H9 (cell line): ENCODE data around the gene FABP1. TPM values are rescaled to one million over a fixed set of nuclear protein-coding genes. Genes with fewer than 3 reads are reported as not detected.

Source experiments
- DNase-seq: peaks from one replicate; pipeline ENCODE4 v3.0.0-alpha.2; 2017
- H2AFZ ChIP-seq: one replicate; pipeline ENCODE4 v1.6.1; 2013; ENCODE audit warnings: mild to moderate bottlenecking, low read length, control low read depth, moderate library complexity
- H2AK5ac ChIP-seq: 2 replicates; pipeline ENCODE4 v1.6.1; 2013; ENCODE audit warnings: low read length, control low read depth, mixed read lengths; ENCODE audit not compliant: insufficient read length
- H2BK120ac ChIP-seq: one replicate; pipeline ENCODE4 v1.6.1; 2013; ENCODE audit warnings: low read depth, mild to moderate bottlenecking, low read length, control low read depth, inconsistent platforms; ENCODE audit not compliant: poor library complexity, severe bottlenecking
- H2BK12ac ChIP-seq: 2 replicates; pipeline ENCODE4 v1.6.1; 2013; ENCODE audit warnings: low read length, control low read depth, mixed read lengths, low read depth; ENCODE audit not compliant: insufficient read length
- H2BK15ac ChIP-seq: 2 replicates; pipeline ENCODE4 v1.6.1; 2013; ENCODE audit warnings: low read depth, low read length, control low read depth
- H2BK20ac ChIP-seq: one replicate; pipeline ENCODE4 v1.6.1; 2013; ENCODE audit warnings: low read depth, mild to moderate bottlenecking, low read length, control low read depth, inconsistent platforms; ENCODE audit not compliant: poor library complexity, severe bottlenecking
- H2BK5ac ChIP-seq: 2 replicates; pipeline ENCODE4 v1.6.1; 2013; ENCODE audit warnings: low read length, control low read depth, mixed read lengths; ENCODE audit not compliant: insufficient read length
- H3K14ac ChIP-seq: 2 replicates; pipeline ENCODE4 v1.6.1; 2013; ENCODE audit warnings: low read length, control low read depth; ENCODE audit not compliant: insufficient read depth
- H3K18ac ChIP-seq: 2 replicates; pipeline ENCODE4 v1.6.1; 2013; ENCODE audit warnings: low read depth, mild to moderate bottlenecking, mixed read lengths, low read length, control low read depth; ENCODE audit not compliant: insufficient read length
- H3K23ac ChIP-seq: 2 replicates; pipeline ENCODE4 v1.6.1; 2013; ENCODE audit warnings: low read length, control low read depth, mixed read lengths, low read depth; ENCODE audit not compliant: insufficient read length
- H3K23me2 ChIP-seq: 2 replicates; pipeline ENCODE4 v1.6.1; 2013; ENCODE audit warnings: low read depth, mild to moderate bottlenecking, mixed read lengths, low read length, control low read depth; ENCODE audit not compliant: insufficient read length, poor library complexity, severe bottlenecking
- H3K27ac ChIP-seq: 2 replicates; pipeline ENCODE4 v1.5.1; 2013; ENCODE audit warnings: low read length, control low read depth, mixed read lengths, low read depth; ENCODE audit not compliant: insufficient read length
- H3K27me3 ChIP-seq: 2 replicates; pipeline ENCODE4 v1.6.1; 2013; ENCODE audit warnings: low read length, control low read depth, inconsistent platforms; ENCODE audit not compliant: insufficient read depth
- H3K4ac ChIP-seq: 2 replicates; pipeline ENCODE4 v1.6.1; 2013; ENCODE audit warnings: low read depth, mild to moderate bottlenecking, control low read depth, inconsistent platforms, low read length, moderate library complexity
- H3K4me1 ChIP-seq: 2 replicates; pipeline ENCODE4 v1.6.1; 2013; ENCODE audit warnings: low read length, control low read depth, inconsistent platforms; ENCODE audit not compliant: insufficient read depth
- H3K4me2 ChIP-seq: 2 replicates; pipeline ENCODE4 v1.6.1; 2013; ENCODE audit warnings: low read length, control low read depth, mixed read lengths; ENCODE audit not compliant: insufficient read length, insufficient read depth
- H3K56ac ChIP-seq: 2 replicates; pipeline ENCODE4 v1.6.1; 2013; ENCODE audit warnings: low read depth, mild to moderate bottlenecking, mixed read lengths, low read length, control low read depth; ENCODE audit not compliant: insufficient read length
- H3K79me1 ChIP-seq: 2 replicates; pipeline ENCODE4 v1.6.1; 2013; ENCODE audit warnings: low read depth, mild to moderate bottlenecking, moderate library complexity, low read length, control low read depth, inconsistent platforms; ENCODE audit not compliant: insufficient read depth, poor library complexity, severe bottlenecking
- H3K79me2 ChIP-seq: 2 replicates; pipeline ENCODE4 v1.6.1; 2013; ENCODE audit warnings: low read length, control low read depth, inconsistent platforms; ENCODE audit not compliant: insufficient read depth
- H3K9ac ChIP-seq: 2 replicates; pipeline ENCODE4 v1.6.1; 2013; ENCODE audit warnings: low read length, control low read depth, mixed read lengths; ENCODE audit not compliant: insufficient read length; ENCODE audit errors: extremely low read depth
- H3K9me3 ChIP-seq: one replicate; pipeline ENCODE4 v1.6.1; 2013; ENCODE audit warnings: low read depth, low read length, inconsistent platforms; ENCODE audit not compliant: control insufficient read depth
- H3T11ph ChIP-seq: one replicate; pipeline ENCODE4 v1.6.1; 2013; ENCODE audit warnings: mild to moderate bottlenecking, low read length, control low read depth, inconsistent platforms
- H4K20me1 ChIP-seq: one replicate; pipeline ENCODE4 v1.6.1; 2013; ENCODE audit not compliant: control insufficient read depth, insufficient read length, insufficient read depth
- H4K5ac ChIP-seq: 2 replicates; pipeline ENCODE4 v1.6.1; 2013; ENCODE audit warnings: low read depth, mild to moderate bottlenecking, mixed read lengths, low read length, control low read depth; ENCODE audit not compliant: insufficient read length
- H4K8ac ChIP-seq: replicated peaks from 2 replicates; pipeline ENCODE4 v1.6.1; 2013; ENCODE audit warnings: low read length, control low read depth, mixed read lengths, low read depth; ENCODE audit not compliant: insufficient read length
- H4K91ac ChIP-seq: 2 replicates; pipeline ENCODE4 v1.6.1; 2013; ENCODE audit warnings: low read depth, mild to moderate bottlenecking, moderate library complexity, mixed read lengths, low read length, control low read depth; ENCODE audit not compliant: insufficient read length
- H3K27ac Mint-ChIP-seq, 3 experiments: 2 replicates in 2 of 3; 3 replicates in 1 of 3; pipeline ENCODE4 v1.8.0; 2020 to 2021; ENCODE audit warnings: mixed read lengths in 3 of 3, mild to moderate bottlenecking in 1 of 3, moderate library complexity in 1 of 3
- H3K27me3 Mint-ChIP-seq: 2 replicates; pipeline ENCODE4 v1.8.0; 2021; ENCODE audit warnings: low read depth, mild to moderate bottlenecking, moderate library complexity, mixed read lengths
- H3K36me3 Mint-ChIP-seq, 3 experiments: 2 replicates in 2 of 3; 3 replicates in 1 of 3; pipeline ENCODE4 v1.8.0; 2020 to 2021; ENCODE audit warnings: low read depth in 3 of 3, mixed read lengths in 3 of 3; ENCODE audit not compliant: insufficient read depth in 1 of 3
- H3K4me1 Mint-ChIP-seq, 2 experiments: 2 replicates each; pipeline ENCODE4 v1.8.0; 2020; ENCODE audit warnings: mixed read lengths in 2 of 2
- H3K4me3 Mint-ChIP-seq, 2 experiments: 2 replicates in 1 of 2; 3 replicates in 1 of 2; pipeline ENCODE4 v1.8.0; 2020 to 2021; ENCODE audit warnings: mild to moderate bottlenecking in 2 of 2, mixed read lengths in 2 of 2, moderate library complexity in 1 of 2
- H3K9me3 Mint-ChIP-seq, 2 experiments: 2 replicates in 1 of 2; 3 replicates in 1 of 2; pipeline ENCODE4 v1.8.0; 2020; ENCODE audit warnings: mild to moderate bottlenecking in 2 of 2, mixed read lengths in 2 of 2, moderate library complexity in 1 of 2
- CTCF ChIP-seq: fragments of 200-600 bp; sonication (generic); conservative IDR thresholded peaks from 3 replicates; pipeline ENCODE4 v1.8.0; 2021; ENCODE audit warnings: antibody characterized with exemption, mild to moderate bottlenecking
- WGBS: extraction: QIAGEN DNeasy Blood & Tissue Kit; methylation state at CpG from one replicate; pipeline ENCODE4 v1.1.7; 2013; ENCODE audit warnings: missing lambda C conversion rate, low lambda C conversion rate, mixed read lengths; ENCODE audit not compliant: insufficient read length; ENCODE audit errors: extremely low coverage; 5-methylcytosine and 5-hydroxymethylcytosine counted together
- total RNA-seq: library from RNA; stranded (reverse); gene quantifications from 2 replicates; pipeline ENCODE4 v1.2.1, GENCODE V29; 2021

FABP1 gene
- total RNA-seq, 1 experiment from 2014 or later, result not detected

- no peak overlapping the region for H4K5ac ChIP-seq
- peaks cover 9% of the 10 kb centered on the region for H3K4me1 ChIP-seq
- no peak overlapping the region for H4K8ac ChIP-seq
- H2AK5ac ChIP-seq, result no peak overlapping the region
- no peaks in the 10 kb centered on the region; the same call in 1 of the 2 replicates for H3K27me3 ChIP-seq
- no peak overlapping the region for H2BK120ac ChIP-seq
- no peaks in the 10 kb centered on the region for H3K79me2 ChIP-seq
- H3K56ac ChIP-seq, result no peak overlapping the region
- no peak overlapping the region for H4K91ac ChIP-seq
- H3K79me1 ChIP-seq, result no peaks in the 10 kb centered on the region
- no peak overlapping the region for H3K23ac ChIP-seq
- no peak overlapping the region for H3K18ac ChIP-seq
- H3K27ac Mint-ChIP-seq, result peak overlapping the region; percentile 32 to 74 (median 53); a peak in 5 of 7 replicates
- no peaks in the 10 kb centered on the region; a peak in 1 of 5 replicates for H3K9me3 Mint-ChIP-seq
- H3K27me3 Mint-ChIP-seq, result no peaks in the 10 kb centered on the region; the same call in none of the 2 replicates
- no peak overlapping the region for H3K27ac ChIP-seq
- no peaks in the 10 kb centered on the region for H3K36me3 Mint-ChIP-seq
- no peak for TF ChIP-seq CTCF
- H3K4me2 ChIP-seq, result no peak overlapping the region
- H3K4ac ChIP-seq, result no peak overlapping the region
- no peak overlapping the region for H2AFZ ChIP-seq
- H3K14ac ChIP-seq, result no peak overlapping the region
- no peak overlapping the region for H3K9ac ChIP-seq
- no peak overlapping the region for H2BK5ac ChIP-seq
- H2BK15ac ChIP-seq, result no peak overlapping the region
- no peak overlapping the region for H3T11ph ChIP-seq
- H4K20me1 ChIP-seq, result no peaks in the 10 kb centered on the region
- no peak overlapping the region for H3K4me3 Mint-ChIP-seq
- no peaks in the 10 kb centered on the region for H3K9me3 ChIP-seq
- no peak overlapping the region for H2BK12ac ChIP-seq
- no peaks in the 10 kb centered on the region for H3K23me2 ChIP-seq
- DNase-seq, result no peak
- WGBS, result no CpG with 5 or more reads among the region's 1 CpG
- H2BK20ac ChIP-seq, result no peak overlapping the region
- peaks cover 20 to 21% of the 10 kb centered on the region in 2 experiments for H3K4me1 Mint-ChIP-seq
Observed at GRCh38 chr2:88082781-88083180, 45.1 kb downstream of the FABP1 start.
